Mucosa of descending colon (tissue), 3 donors: ENCODE measurements around the gene YPEL1. TPM values are rescaled to one million over a fixed set of nuclear protein-coding genes. Genes with fewer than 3 reads are reported as not detected.

Source experiments
- ATAC-seq: fragments of 200-7000 bp; cut with Tn5 transposase; one replicate; pipeline ENCODE4 v1.9.1; 2020; ENCODE audit warnings: mild to moderate bottlenecking, moderate library complexity
- DNase-seq, 3 donors: peaks; one replicate each; pipeline ENCODE4 v3.0.0-alpha.2; 2020
- H3K36me3 ChIP-seq: fragments of 200-600 bp; one replicate; pipeline ENCODE4 v1.8.0; 2021; ENCODE audit warnings: low read depth, mild to moderate bottlenecking
- H3K4me1 ChIP-seq: fragments of 200-600 bp; one replicate; pipeline ENCODE4 v1.8.0; 2021; ENCODE audit warnings: low read depth, mild to moderate bottlenecking
- H3K4me3 ChIP-seq: fragments of 200-600 bp; one replicate; pipeline ENCODE4 v1.8.0; 2021; ENCODE audit warnings: mild to moderate bottlenecking
- H3K9me3 ChIP-seq: fragments of 200-600 bp; one replicate; pipeline ENCODE4 v1.8.0; 2021; ENCODE audit warnings: mild to moderate bottlenecking
- CTCF ChIP-seq: fragments of 200-600 bp; IDR thresholded peaks from one replicate; pipeline ENCODE4 v1.8.0; 2022; ENCODE audit warnings: antibody characterized with exemption, mild to moderate bottlenecking
- intact Hi-C, 2 donors: fragments of 100-400 bp; cut with DNase I in 1 of 2; cut with micrococcal nuclease in 1 of 2; formaldehyde crosslinking; loops; one replicate each; pipeline versions ENCODE4 v1.11.0 to v1.11.1; 2022; cut with DNase I, micrococcal nuclease
- total RNA-seq, 3 donors: library from RNA; stranded (reverse); fragmentation: NEBNext Ultra II Directional in 2 of 3; extraction: Animal tissue kit (Norgen Biotek cat#: 25700) in 2 of 3; gene quantifications; one replicate each; pipeline versions ENCODE4 v1.2.1 to v1.2.4, GENCODE V29; 2021 to 2023
- donor health status: DM: no; HTN: no; CAD: no; lungs with moderate emphysema.
- donor health status: DM: no; HTN: no; CAD: no.
- donor health status: DM: no; HTN: yes; CAD: no.

YPEL1 gene
- total RNA-seq, 3 donors from 2014 or later: 2.7 to 6.8 (median 2.8) TPM

GRCh38 chr22:21714786-21715185, 20.8 kb downstream of the YPEL1 start:
- Histone ChIP-seq H3K36me3 (no peaks in the 10 kb centered on the region), H3K4me3 (no peak overlapping the region), H3K9me3 (no peaks in the 10 kb centered on the region), H3K4me1 (no peaks in the 10 kb centered on the region)
- ATAC-seq: no peak
- TF ChIP-seq CTCF: no peak
- DNase-seq: no peak
- intact Hi-C loops: loop anchor here (5.0 kb wide), 2 partner anchors 228 to 238 kb away; partner anchors contain the start of gene PPM1F (in 1 of the 2)

GRCh38 chr22:21714059-21714770, 21.4 kb downstream of the YPEL1 start:
- TF ChIP-seq CTCF: no peak
- ATAC-seq: peak; percentile 27
- no peaks in the 10 kb centered on the region for H3K36me3 ChIP-seq
- no peak for DNase-seq
- H3K4me1 ChIP-seq: no peaks in the 10 kb centered on the region
- no peaks in the 10 kb centered on the region for H3K9me3 ChIP-seq
- intact Hi-C loops: loop anchor here (5.0 kb wide), 2 partner anchors 228 to 238 kb away; partner anchors contain the start of gene PPM1F (in 1 of the 2)
- H3K4me3 ChIP-seq: no peak overlapping the region

- intact Hi-C loops: loop anchor here (5.0 kb wide), 2 partner anchors 229 to 239 kb away; partner anchors contain the start of gene PPM1F (in 1 of the 2)
- H3K4me1 ChIP-seq: no peaks in the 10 kb centered on the region
- DNase-seq (no peak), ATAC-seq (no peak)
- no peaks in the 10 kb centered on the region for H3K36me3 ChIP-seq
- H3K9me3 ChIP-seq: no peaks in the 10 kb centered on the region
- no peak overlapping the region for H3K4me3 ChIP-seq
- TF ChIP-seq CTCF: no peak
Observed at GRCh38 chr22:21713428-21714058, 22.1 kb downstream of the YPEL1 start.

GRCh38 chr22:21712751-21713427, 22.7 kb downstream of the YPEL1 start:
- H3K4me3 ChIP-seq: no peak overlapping the region
- ATAC-seq (peak; percentile 90), DNase-seq (peak in 2 of 3 donors; percentile 60 to 75)
- TF ChIP-seq CTCF: peak; percentile 23
- no peaks in the 10 kb centered on the region for H3K9me3 ChIP-seq
- no peaks in the 10 kb centered on the region for H3K36me3 ChIP-seq
- intact Hi-C loops: loop anchor here (5.0 kb wide), 2 partner anchors 229 to 239 kb away; partner anchors contain the start of gene PPM1F (in 1 of the 2)
- no peaks in the 10 kb centered on the region for H3K4me1 ChIP-seq

GRCh38 chr22:21711851-21712250, 23.7 kb downstream of the YPEL1 start:
- no peaks in the 10 kb centered on the region for H3K9me3 ChIP-seq
- DNase-seq (no peak), ATAC-seq (no peak)
- H3K36me3 ChIP-seq: no peaks in the 10 kb centered on the region
- H3K4me3 ChIP-seq: no peak overlapping the region
- intact Hi-C loops: loop anchor here (5.0 kb wide), 2 partner anchors 230 to 240 kb away; partner anchors contain the start of gene PPM1F (in 1 of the 2)
- no peak for TF ChIP-seq CTCF
- H3K4me1 ChIP-seq: no peaks in the 10 kb centered on the region
